SK-N-SH (cell line): Measurements from ENCODE around the gene LAPTM4A. TPM values are rescaled to one million over a fixed set of nuclear protein-coding genes. Genes with fewer than 3 reads are reported as not detected.

Source experiments
- CTCF ChIA-PET: fragments of 300-600, 350-600 bp; formaldehyde crosslinking; extraction: SDS; loops from one replicate; lab custom pipeline; 2021; lab: Yijun Ruan, JAX
- POLR2A ChIA-PET: fragments of 350-600 bp; sonication (Branson Sonifier 250); formaldehyde crosslinking; extraction: SDS; loops from one replicate; lab custom pipeline; 2020; ENCODE audit warnings: antibody characterized with exemption, inconsistent platforms; lab: Yijun Ruan, JAX
- DNase-seq: peaks from one replicate; pipeline ENCODE4 v3.0.0; 2012
- H2AFZ ChIP-seq: fragments of 200-600 bp; sonication (generic); 2 replicates; pipeline ENCODE4 v1.8.1; 2016; ENCODE audit warnings: antibody characterized with exemption, mild to moderate bottlenecking, low read depth
- H3F3A ChIP-seq: fragments of 200-600 bp; sonication (generic); replicated peaks from 2 replicates; pipeline ENCODE3; 2016; ENCODE audit warnings: antibody characterized with exemption, mild to moderate bottlenecking; ENCODE audit not compliant: insufficient read depth
- H3K27ac ChIP-seq, 2 experiments: fragments of 200-500 bp in 1 of 2; fragments of 200-600 bp in 1 of 2; sonication (Bioruptor generic) in 1 of 2; sonication (generic), shearing (Covaris generic) in 1 of 2; 2 replicates each; pipeline versions ENCODE4 v1.5.1 to v1.6.1; 2014 to 2016; ENCODE audit warnings: low read depth in 2 of 2, inconsistent platforms in 1 of 2, low read length in 1 of 2, mild to moderate bottlenecking in 1 of 2, mixed read lengths in 1 of 2
- H3K27me3 ChIP-seq: fragments of 200-600 bp; sonication (generic), shearing (Covaris generic); 2 replicates; pipeline ENCODE4 v1.6.1; 2016; ENCODE audit warnings: mixed run types; ENCODE audit not compliant: insufficient read depth
- H3K36me3 ChIP-seq, 2 experiments: fragments of 200-500 bp in 1 of 2; fragments of 200-600 bp in 1 of 2; sonication (Bioruptor generic) in 1 of 2; sonication (generic) in 1 of 2; replicated peaks in 1 of 2; 2 replicates each; pipeline versions ENCODE3 to v1.5.1; 2014 to 2016; ENCODE audit warnings: low read length in 1 of 2, mild to moderate bottlenecking in 1 of 2; ENCODE audit not compliant: insufficient read depth in 2 of 2, control insufficient read depth in 1 of 2
- H3K4me1 ChIP-seq, 2 experiments: fragments of 200-500 bp in 1 of 2; fragments of 200-600 bp in 1 of 2; sonication (Bioruptor generic) in 1 of 2; sonication (generic), shearing (Covaris generic) in 1 of 2; 2 replicates each; pipeline versions ENCODE4 v1.5.1 to v1.6.1; 2014 to 2016; ENCODE audit warnings: low read depth in 1 of 2, low read length in 1 of 2, mixed run types in 1 of 2; ENCODE audit not compliant: insufficient read depth in 2 of 2, control insufficient read depth in 1 of 2
- H3K4me2 ChIP-seq: fragments of 200-600 bp; sonication (generic), shearing (Covaris generic); 2 replicates; pipeline ENCODE4 v1.6.1; 2017; ENCODE audit warnings: mixed run types
- H3K4me3 ChIP-seq, 2 experiments: fragments of 200-500 bp in 1 of 2; fragments of 200-600 bp in 1 of 2; sonication (Bioruptor generic) in 1 of 2; sonication (generic), shearing (Covaris generic) in 1 of 2; 2 replicates each; pipeline versions ENCODE4 v1.5.1 to v1.8.1; 2014 to 2016; ENCODE audit warnings: low read depth in 2 of 2, inconsistent platforms in 1 of 2, low read length in 1 of 2, mild to moderate bottlenecking in 1 of 2, mixed read lengths in 1 of 2, moderate library complexity in 1 of 2
- H3K79me2 ChIP-seq: fragments of 200-600 bp; sonication (generic); 2 replicates; pipeline ENCODE4 v1.8.1; 2017; ENCODE audit warnings: mild to moderate bottlenecking; ENCODE audit not compliant: insufficient read depth
- H3K9ac ChIP-seq: fragments of 200-600 bp; sonication (generic); 2 replicates; pipeline ENCODE4 v1.6.1; 2017; ENCODE audit warnings: mixed run types
- H3K9me2 ChIP-seq: fragments of 200-600 bp; sonication (generic); 2 replicates; pipeline ENCODE4 v1.6.1; 2017; ENCODE audit warnings: mixed run types
- H3K9me3 ChIP-seq: fragments of 200-600 bp; sonication (generic); 2 replicates; pipeline ENCODE4 v1.6.1; 2017; ENCODE audit warnings: mixed run types, mild to moderate bottlenecking, moderate library complexity
- H4K20me1 ChIP-seq: fragments of 200-600 bp; sonication (generic); 2 replicates; pipeline ENCODE4 v1.6.1; 2017; ENCODE audit warnings: mild to moderate bottlenecking, mixed run types; ENCODE audit not compliant: insufficient read depth
- ELF1 ChIP-seq: IDR thresholded peaks from 2 replicates; pipeline ENCODE4 v1.4.0; 2012
- EP300 ChIP-seq, 2 experiments: IDR thresholded peaks; 2 replicates each; pipeline versions ENCODE4 v1.4.0 to v1.6.1; 2012; ENCODE audit warnings: borderline replicate concordance in 1 of 2, low read depth in 1 of 2, low read length in 1 of 2
- EZH2phosphoT487 ChIP-seq: fragments of 200-600 bp; sonication (generic); IDR thresholded peaks from 2 replicates; pipeline ENCODE4 v1.6.1; 2017; ENCODE audit warnings: low read depth, mixed run types, mild to moderate bottlenecking, antibody characterized with exemption, moderate library complexity, borderline replicate concordance
- FOXJ3 ChIP-seq: sonication (generic); formaldehyde crosslinking; IDR thresholded peaks from 2 replicates; pipeline ENCODE4 v1.5.1; 2020; ENCODE audit warnings: mild to moderate bottlenecking, missing genetic modification reagents
- FOXM1 ChIP-seq: IDR thresholded peaks from 2 replicates; pipeline ENCODE4 v1.4.0; 2012; ENCODE audit warnings: low read depth, mild to moderate bottlenecking
- GABPA ChIP-seq: IDR thresholded peaks from 2 replicates; pipeline ENCODE4 v1.4.0; 2012; ENCODE audit warnings: low read depth, mild to moderate bottlenecking
- IRF3 ChIP-seq: fragments of 150-350 bp; IDR thresholded peaks from 2 replicates; pipeline ENCODE4 v1.6.1; 2016; ENCODE audit warnings: mild to moderate bottlenecking, low read depth, low read length
- JUND ChIP-seq: IDR thresholded peaks from 2 replicates; pipeline ENCODE4 v1.4.0; 2012
- MAX ChIP-seq: IDR thresholded peaks from 2 replicates; pipeline ENCODE4 v1.4.0; 2012; ENCODE audit warnings: low read depth
- MXI1 ChIP-seq: IDR thresholded peaks from 2 replicates; pipeline ENCODE4 v1.6.1; 2012; ENCODE audit warnings: mild to moderate bottlenecking, low read depth, low read length, improper control_type of control experiment
- NFIC ChIP-seq: IDR thresholded peaks from 2 replicates; pipeline ENCODE4 v1.4.0; 2012; ENCODE audit warnings: borderline replicate concordance
- NRF1 ChIP-seq: IDR thresholded peaks from 2 replicates; pipeline ENCODE4 v1.6.1; 2012; ENCODE audit warnings: low read depth, mild to moderate bottlenecking, low read length
- RAD21 ChIP-seq: IDR thresholded peaks from 2 replicates; pipeline ENCODE4 v1.6.1; 2012; ENCODE audit warnings: mild to moderate bottlenecking, low read length
- RCOR1 ChIP-seq: fragments of 150-350 bp; IDR thresholded peaks from 2 replicates; pipeline ENCODE4 v1.6.1; 2017; ENCODE audit warnings: antibody characterized with exemption, low read length
- RFX5 ChIP-seq: IDR thresholded peaks from 2 replicates; pipeline ENCODE4 v1.6.1; 2012; ENCODE audit warnings: mild to moderate bottlenecking, improper control_type of control experiment, low read length
- RXRA ChIP-seq: IDR thresholded peaks from 2 replicates; pipeline ENCODE4 v1.4.0; 2012; ENCODE audit warnings: low read depth, mild to moderate bottlenecking, borderline replicate concordance
- SIN3A ChIP-seq: IDR thresholded peaks from 2 replicates; pipeline ENCODE4 v1.6.1; 2012; ENCODE audit warnings: low read depth, mild to moderate bottlenecking, low read length, moderate library complexity, borderline replicate concordance
- SMC3 ChIP-seq: IDR thresholded peaks from 2 replicates; pipeline ENCODE4 v1.6.1; 2012; ENCODE audit warnings: low read depth, low read length, improper control_type of control experiment
- TCF12 ChIP-seq: IDR thresholded peaks from 2 replicates; pipeline ENCODE4 v1.4.0; 2012
- TEAD4 ChIP-seq: IDR thresholded peaks from 2 replicates; pipeline ENCODE4 v1.4.0; 2012; ENCODE audit warnings: mild to moderate bottlenecking, borderline replicate concordance; ENCODE audit not compliant: insufficient read depth
- USF1 ChIP-seq: IDR thresholded peaks from 2 replicates; pipeline ENCODE4 v1.4.0; 2012; ENCODE audit warnings: low read depth, borderline replicate concordance
- USF2 ChIP-seq: fragments of 150-350 bp; IDR thresholded peaks from 2 replicates; pipeline ENCODE4 v1.6.1; 2017; ENCODE audit warnings: antibody characterized with exemption, low read length, low read depth, borderline replicate concordance
- WGBS: methylation state at CpG from one replicate; pipeline ENCODE4 v1.1.6; 2017; ENCODE audit warnings: low lambda C conversion rate; 5-methylcytosine and 5-hydroxymethylcytosine counted together
- polyA plus RNA-seq, 3 experiments: library from polyadenylated mRNA; depleted of rRNA; stranded (reverse); fragments of >200 nt; gene quantifications; 2 replicates each; pipeline ENCODE4 v1.2.3, GENCODE V29; 2012
- TF ChIP-seq, protein P1 (sequence below): fragments of 200-600 bp; sonication (generic); IDR thresholded peaks from 2 replicates; pipeline ENCODE4 v1.6.1; 2017; ENCODE audit warnings: antibody characterized with exemption, mild to moderate bottlenecking, moderate library complexity
- TF ChIP-seq, protein P2 (sequence below): IDR thresholded peaks from 2 replicates; pipeline ENCODE4 v1.6.1; 2012; ENCODE audit warnings: mild to moderate bottlenecking, low read depth, low read length, moderate library complexity

The LAPTM4A gene
- polyA plus RNA-seq (2012; rRNA removed): 306 and 350 TPM in 2 replicates
- 391 and 431 TPM in 2 replicates for polyA plus RNA-seq (2012; cell fraction: cytosol; rRNA removed)
- polyA plus RNA-seq (2012; cell fraction: nucleus; rRNA removed): 69.8 and 155 TPM in 2 replicates

DNA sequence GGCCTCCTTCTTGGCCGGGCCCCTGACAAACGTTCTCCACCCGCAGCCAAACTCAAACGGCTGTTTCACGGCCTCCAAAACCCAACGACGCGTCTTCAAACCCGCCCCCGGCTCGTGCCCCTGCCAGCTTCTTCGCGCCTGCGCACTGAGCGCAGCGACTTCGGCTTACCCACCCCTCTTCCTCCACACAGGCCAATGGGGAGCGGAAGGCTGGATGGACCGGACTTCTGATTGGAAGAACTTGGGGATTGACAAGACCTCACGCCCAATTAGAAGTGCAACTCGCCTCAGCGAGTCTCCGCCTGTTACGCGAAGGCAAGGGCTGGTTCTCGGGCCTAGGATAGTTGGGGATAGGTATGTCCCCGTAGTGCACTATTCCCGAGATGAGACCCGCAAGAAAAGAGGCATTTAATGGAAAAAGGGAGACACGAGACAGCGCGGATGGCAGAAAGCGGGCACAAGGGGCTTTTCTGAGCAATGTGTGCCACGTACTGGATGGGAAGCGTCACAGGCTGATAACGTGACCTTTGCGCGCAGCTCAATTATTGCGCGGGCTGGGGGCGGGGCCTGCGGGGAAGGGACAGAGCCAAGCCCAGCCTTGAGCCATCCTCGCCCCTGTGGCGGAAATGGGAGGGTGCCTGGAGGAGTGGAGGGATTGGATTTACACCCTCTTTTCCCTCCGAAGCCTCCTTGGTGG is at the start of gene LAPTM4A:
Gene LAPTM4A, minus strand, starts transcription at position 97 of the 697 bp plus-strand sequence. CDS start 108 bp downstream, outside the sequence.
- Histone ChIP-seq H3K4me2 (peak within 1 kb of the TSS; percentile 72), H3K27me3 (no peaks in the 10 kb centered on the region), H3K9ac (peak within 1 kb of the TSS; percentile 85), H4K20me1 (peaks cover 26% of the 10 kb centered on the region), H3K36me3 (no peaks in the 10 kb centered on the region), H3K4me1 (peaks cover 11 to 30% of the 10 kb centered on the region in 2 experiments; a peak in 3 of 4 replicates), H3K9me2 (no peaks in the 10 kb centered on the region), H3F3A (peaks cover 3% of the 10 kb centered on the region), H3K9me3 (no peaks in the 10 kb centered on the region), H3K79me2 (peaks cover 55% of the 10 kb centered on the region), H2AFZ (peak within 1 kb of the TSS; percentile 79), H3K4me3 (peak within 1 kb of the TSS; percentile 72 to 99), H3K27ac (peak within 1 kb of the TSS; percentile 98 to 100)
- WGBS: 1% methylated on average over 45 of the region's 45 CpGs
- POLR2A ChIA-PET: interaction anchor here (0.7 to 3.1 kb wide), 14 partner anchors 8 to 170 kb away, joined by 3 to 30 read pairs (median 4); partner anchors contain the start of genes MATN3 and WDR35
- CTCF ChIA-PET: interaction anchor here (0.7 to 6.3 kb wide), 14 partner anchors 9 to 96 kb away, joined by 3 to 54 read pairs (median 4); partner anchors contain the start of gene MATN3
- peak; percentile 98 for DNase-seq
- no peak for TF ChIP-seq FOXJ3 (CRISPR knock-in tag)
- TF ChIP-seq, protein P1, sequence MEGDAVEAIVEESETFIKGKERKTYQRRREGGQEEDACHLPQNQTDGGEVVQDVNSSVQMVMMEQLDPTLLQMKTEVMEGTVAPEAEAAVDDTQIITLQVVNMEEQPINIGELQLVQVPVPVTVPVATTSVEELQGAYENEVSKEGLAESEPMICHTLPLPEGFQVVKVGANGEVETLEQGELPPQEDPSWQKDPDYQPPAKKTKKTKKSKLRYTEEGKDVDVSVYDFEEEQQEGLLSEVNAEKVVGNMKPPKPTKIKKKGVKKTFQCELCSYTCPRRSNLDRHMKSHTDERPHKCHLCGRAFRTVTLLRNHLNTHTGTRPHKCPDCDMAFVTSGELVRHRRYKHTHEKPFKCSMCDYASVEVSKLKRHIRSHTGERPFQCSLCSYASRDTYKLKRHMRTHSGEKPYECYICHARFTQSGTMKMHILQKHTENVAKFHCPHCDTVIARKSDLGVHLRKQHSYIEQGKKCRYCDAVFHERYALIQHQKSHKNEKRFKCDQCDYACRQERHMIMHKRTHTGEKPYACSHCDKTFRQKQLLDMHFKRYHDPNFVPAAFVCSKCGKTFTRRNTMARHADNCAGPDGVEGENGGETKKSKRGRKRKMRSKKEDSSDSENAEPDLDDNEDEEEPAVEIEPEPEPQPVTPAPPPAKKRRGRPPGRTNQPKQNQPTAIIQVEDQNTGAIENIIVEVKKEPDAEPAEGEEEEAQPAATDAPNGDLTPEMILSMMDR: no peak
- peak; percentile 88 for TF ChIP-seq NRF1
- no peak for TF ChIP-seq EZH2phosphoT487
- peak; percentile 44 for TF ChIP-seq GABPA
- peak; percentile 62 for TF ChIP-seq MXI1
- 0 out of 2 replicates have a peak, but pooled peaks have one; percentile 9 for TF ChIP-seq TCF12
- TF ChIP-seq RFX5: peak; percentile 76; the same call in 1 of the 2 replicates
- peak; percentile 94 for TF ChIP-seq IRF3
- peak; percentile 86 for TF ChIP-seq USF1
- TF ChIP-seq SIN3A: peak; percentile 70; the same call in 1 of the 2 replicates
- no peak for TF ChIP-seq TEAD4
- peak; percentile 86 for TF ChIP-seq MAX
- TF ChIP-seq RXRA: no peak
- TF ChIP-seq RAD21: peak; percentile 17; the same call in 1 of the 2 replicates
- TF ChIP-seq, protein P2, sequence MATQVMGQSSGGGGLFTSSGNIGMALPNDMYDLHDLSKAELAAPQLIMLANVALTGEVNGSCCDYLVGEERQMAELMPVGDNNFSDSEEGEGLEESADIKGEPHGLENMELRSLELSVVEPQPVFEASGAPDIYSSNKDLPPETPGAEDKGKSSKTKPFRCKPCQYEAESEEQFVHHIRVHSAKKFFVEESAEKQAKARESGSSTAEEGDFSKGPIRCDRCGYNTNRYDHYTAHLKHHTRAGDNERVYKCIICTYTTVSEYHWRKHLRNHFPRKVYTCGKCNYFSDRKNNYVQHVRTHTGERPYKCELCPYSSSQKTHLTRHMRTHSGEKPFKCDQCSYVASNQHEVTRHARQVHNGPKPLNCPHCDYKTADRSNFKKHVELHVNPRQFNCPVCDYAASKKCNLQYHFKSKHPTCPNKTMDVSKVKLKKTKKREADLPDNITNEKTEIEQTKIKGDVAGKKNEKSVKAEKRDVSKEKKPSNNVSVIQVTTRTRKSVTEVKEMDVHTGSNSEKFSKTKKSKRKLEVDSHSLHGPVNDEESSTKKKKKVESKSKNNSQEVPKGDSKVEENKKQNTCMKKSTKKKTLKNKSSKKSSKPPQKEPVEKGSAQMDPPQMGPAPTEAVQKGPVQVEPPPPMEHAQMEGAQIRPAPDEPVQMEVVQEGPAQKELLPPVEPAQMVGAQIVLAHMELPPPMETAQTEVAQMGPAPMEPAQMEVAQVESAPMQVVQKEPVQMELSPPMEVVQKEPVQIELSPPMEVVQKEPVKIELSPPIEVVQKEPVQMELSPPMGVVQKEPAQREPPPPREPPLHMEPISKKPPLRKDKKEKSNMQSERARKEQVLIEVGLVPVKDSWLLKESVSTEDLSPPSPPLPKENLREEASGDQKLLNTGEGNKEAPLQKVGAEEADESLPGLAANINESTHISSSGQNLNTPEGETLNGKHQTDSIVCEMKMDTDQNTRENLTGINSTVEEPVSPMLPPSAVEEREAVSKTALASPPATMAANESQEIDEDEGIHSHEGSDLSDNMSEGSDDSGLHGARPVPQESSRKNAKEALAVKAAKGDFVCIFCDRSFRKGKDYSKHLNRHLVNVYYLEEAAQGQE: peak; percentile 24; the same call in 1 of the 2 replicates
- peak; percentile 18; the same call in 1 of the 2 replicates for TF ChIP-seq SMC3
- TF ChIP-seq ELF1: no peak; the same call in 1 of the 2 replicates
- TF ChIP-seq NFIC: peak; percentile 67; the same call in 1 of the 2 replicates
- TF ChIP-seq JUND: no peak
- no peak for TF ChIP-seq FOXM1
- TF ChIP-seq EP300 (IDR thresholded peaks at IDR 0.05; ENCODE audit: borderline replicate concordance in 1 of 2, low read depth in 1 of 2, low read length in 1 of 2): no peak; a peak in 1 of 4 replicates
- peak; percentile 34 for TF ChIP-seq RCOR1
- peak; percentile 40; the same call in 1 of the 2 replicates for TF ChIP-seq USF2
